NCI-H1092 treated with DMSO at 0.1 percent for 48 hours (cell line): Measurements from ENCODE around the gene TFR2.

Experiments used
- DNase-seq: peaks from one replicate; lab custom pipeline; 2025; lab: John Stamatoyannopoulos, UW

Gene TFR2

DNA sequence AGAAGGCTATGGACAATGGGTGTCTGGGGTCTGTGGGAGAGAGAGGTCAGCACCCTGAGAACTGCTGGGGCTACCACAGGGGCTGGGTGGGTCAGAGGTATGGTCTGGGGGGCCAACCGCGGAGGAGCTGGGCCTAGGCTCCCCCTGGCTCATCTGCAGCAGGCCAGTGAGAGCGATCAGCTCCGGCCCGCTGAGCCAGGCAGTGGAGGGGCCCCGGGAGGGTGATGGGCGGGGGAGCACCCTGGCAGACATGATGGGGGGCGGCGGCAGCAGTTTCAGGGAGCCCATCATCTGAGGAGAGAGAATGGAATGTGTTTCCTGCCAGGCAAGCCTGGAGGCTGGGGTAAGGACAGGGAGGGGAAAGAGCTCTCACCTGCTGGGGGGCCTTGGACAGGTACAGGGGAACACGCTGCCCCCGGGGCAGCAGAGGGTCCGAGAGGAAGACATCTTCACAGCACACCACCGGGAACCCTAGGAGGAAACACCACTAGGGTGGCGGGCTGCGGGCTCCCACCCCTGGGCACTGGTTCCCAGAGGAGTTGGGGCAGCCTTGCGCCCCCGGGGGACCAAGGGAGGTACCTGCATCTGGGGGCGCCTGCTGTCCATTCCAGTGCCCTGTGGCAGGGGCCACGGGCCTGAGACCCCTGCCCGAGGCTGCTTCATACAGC, 68.9 kb downstream of the TFR2 start:
- no peak for DNase-seq

DNA sequence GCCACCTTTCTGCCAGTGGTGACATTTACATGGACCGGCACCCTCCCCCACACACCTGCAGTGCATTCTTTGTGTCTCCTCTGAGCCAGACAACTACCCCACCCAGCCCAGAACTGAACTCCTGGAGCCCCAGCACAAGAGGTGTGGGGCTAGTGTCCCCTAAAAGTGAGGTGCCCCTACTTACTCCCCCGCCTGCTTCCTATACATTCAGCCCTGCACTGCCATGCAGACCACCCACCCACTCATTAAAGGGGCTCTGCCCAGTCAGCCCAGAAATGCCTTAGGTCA, 69.6 kb downstream of the TFR2 start:
- DNase-seq = no peak

DNA sequence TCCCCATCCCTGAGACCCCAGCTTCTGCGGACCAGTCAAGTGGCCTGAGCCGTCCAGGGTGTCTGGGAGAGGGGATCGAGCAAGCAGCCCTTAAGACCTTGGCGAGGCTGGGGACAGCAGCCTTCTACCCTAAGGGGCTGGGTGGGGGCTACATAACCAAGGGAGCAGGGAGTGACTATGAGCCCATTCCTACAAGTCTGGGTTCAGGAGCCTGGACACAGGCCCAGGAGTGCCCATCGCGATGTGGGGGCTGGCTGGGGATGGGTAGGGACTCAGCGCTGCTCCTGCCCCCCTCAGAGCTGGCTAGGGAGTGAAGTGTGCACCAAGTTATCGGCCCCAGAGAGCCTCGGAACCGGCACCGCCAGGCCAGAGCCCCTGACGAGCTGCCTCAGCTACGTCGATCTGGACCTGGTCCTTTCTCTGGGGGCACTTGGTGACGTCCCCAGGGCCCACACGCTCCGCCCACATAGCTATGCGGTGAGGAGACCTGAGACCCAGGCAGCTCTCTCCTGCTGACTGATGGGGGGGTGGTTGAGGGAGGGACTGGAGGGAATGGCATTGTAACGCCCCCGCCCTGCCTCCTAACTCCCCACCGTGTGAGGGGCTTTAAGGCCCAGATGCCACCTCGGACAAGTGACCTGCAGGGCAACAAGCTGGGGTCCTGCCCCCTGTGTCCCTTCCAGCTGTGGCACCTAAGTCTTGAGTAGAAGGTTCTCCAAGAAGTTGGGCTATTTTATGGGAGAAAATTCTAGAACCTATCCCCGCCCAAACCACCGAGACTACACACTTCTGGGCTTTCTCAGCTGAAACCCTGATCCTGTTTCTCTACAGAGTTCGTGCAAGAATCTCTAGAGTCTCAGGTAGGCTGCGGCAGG, 70.2 kb downstream of the TFR2 start:
- no peak for DNase-seq
